HepG2 (cell line): ENCODE data around the gene CYYR1. TPM values are rescaled to one million over a fixed set of nuclear protein-coding genes. Genes with fewer than 3 reads are reported as not detected.
A peak's percentile ranks its signal among the peaks of the same experiment; 100 is the strongest.

ENCODE experiments used
- ATAC-seq: fragments of 200-7000 bp; cut with Tn5 transposase; 3 replicates; pipeline ENCODE4 v1.9.1; 2020; ENCODE audit warnings: mild to moderate bottlenecking, moderate library complexity
- BruUV-seq: library from RNA; stranded (reverse); fragments of 400-500 nt; replicated peaks from 2 replicates; lab custom pipeline; 2021; lab: Mats Ljungman, UMichigan
- CTCF ChIA-PET: fragments of 300-600 bp; formaldehyde crosslinking; extraction: SDS; loops from one replicate; lab custom pipeline; 2021; ENCODE audit warnings: low total read pairs, inconsistent platforms, low intra/inter-chr PET ratio; lab: Yijun Ruan, JAX
- POLR2A ChIA-PET: fragments of 350-600 bp; sonication (Branson Sonifier 250); formaldehyde crosslinking; loops from one replicate; lab custom pipeline; 2020; ENCODE audit warnings: antibody characterized with exemption, inconsistent platforms; lab: Yijun Ruan, JAX
- DNase-seq: peaks from one replicate; pipeline ENCODE4 v3.0.0-alpha.2; 2015; ENCODE audit warnings: low spot score
- FAIRE-seq: peaks from 3 replicates; lab custom pipeline; 2011; peaks lifted over from hg19 to GRCh38; lab: Jason Lieb, UNC
- H2AFZ ChIP-seq: one replicate; pipeline ENCODE4 v1.6.1; 2011; ENCODE audit warnings: low read length, inconsistent platforms
- H3K27ac ChIP-seq: fragments of 300-600 bp; 3 replicates; pipeline ENCODE4 v1.8.0; 2011; ENCODE audit warnings: mixed run types, mild to moderate bottlenecking, mixed read lengths, low read length, inconsistent platforms; ENCODE audit not compliant: insufficient read depth; ENCODE audit errors: extremely low read length
- H3K27me3 ChIP-seq, 2 experiments: fragments of 200-600 bp in 1 of 2; 2 replicates in 1 of 2; 3 replicates in 1 of 2; pipeline versions ENCODE4 v1.6.0 to v1.8.0; 2011; ENCODE audit warnings: low read length in 2 of 2, mild to moderate bottlenecking in 2 of 2, moderate library complexity in 2 of 2, inconsistent platforms in 1 of 2; ENCODE audit not compliant: insufficient read depth in 2 of 2, control insufficient read depth in 1 of 2
- H3K36me3 ChIP-seq, 2 experiments: fragments of 200-600 bp in 1 of 2; replicated peaks in 1 of 2; 2 replicates in 1 of 2; 3 replicates in 1 of 2; pipeline versions ENCODE4 v1.5.1 to v1.8.0; 2011; ENCODE audit warnings: low read length in 2 of 2, inconsistent platforms in 1 of 2; ENCODE audit not compliant: insufficient read depth in 2 of 2, control insufficient read depth in 1 of 2
- H3K4me1 ChIP-seq: 2 replicates; pipeline ENCODE4 v1.5.1; 2012; ENCODE audit warnings: low read length, inconsistent platforms; ENCODE audit not compliant: insufficient read depth
- H3K4me2 ChIP-seq: 2 replicates; pipeline ENCODE4 v1.6.0; 2011; ENCODE audit warnings: low read depth, low read length, inconsistent platforms
- H3K4me3 ChIP-seq, 3 experiments: fragments of 200-600 bp in 1 of 3; sonication (generic), shearing (Covaris generic) in 1 of 3; replicated peaks in 1 of 3; 2 replicates each; pipeline ENCODE4 v1.5.1; 2011 to 2016; ENCODE audit warnings: low read length in 3 of 3, inconsistent platforms in 2 of 3, low read depth in 2 of 3, mild to moderate bottlenecking in 2 of 3, control low read depth in 1 of 3, mixed read lengths in 1 of 3; ENCODE audit not compliant: insufficient read depth in 1 of 3
- H3K79me2 ChIP-seq: one replicate; pipeline ENCODE4 v1.6.1; 2011; ENCODE audit warnings: low read length, inconsistent platforms; ENCODE audit not compliant: insufficient read depth
- H3K9ac ChIP-seq: 2 replicates; pipeline ENCODE4 v1.6.0; 2011; ENCODE audit warnings: mild to moderate bottlenecking, low read depth, low read length, inconsistent platforms; ENCODE audit not compliant: insufficient read depth
- H3K9me3 ChIP-seq: 2 replicates; pipeline ENCODE4 v1.5.1; 2012; ENCODE audit warnings: mild to moderate bottlenecking, low read length
- H4K20me1 ChIP-seq: 2 replicates; pipeline ENCODE4 v1.6.0; 2011; ENCODE audit warnings: inconsistent platforms, mild to moderate bottlenecking, low read length, moderate library complexity; ENCODE audit not compliant: insufficient read depth
- ARNT ChIP-seq: fragments of 450-650 bp; IDR thresholded peaks from 2 replicates; pipeline ENCODE4 v1.6.1; 2017
- CC2D1A ChIP-seq: sonication (generic); formaldehyde crosslinking; IDR thresholded peaks from 2 replicates; pipeline ENCODE4 v1.8.1; 2023; ENCODE audit warnings: mild to moderate bottlenecking, missing genetic modification reagents
- MNT ChIP-seq: fragments of 450-650 bp; IDR thresholded peaks from 2 replicates; pipeline ENCODE4 v1.6.1; 2016
- NONO ChIP-seq, 2 experiments: fragments of 450-650 bp in 1 of 2; sonication (generic) in 1 of 2; formaldehyde crosslinking in 1 of 2; IDR thresholded peaks in 1 of 2; conservative IDR thresholded peaks in 1 of 2; 2 replicates each; pipeline versions ENCODE4 v1.6.1 to v1.8.0; 2017 to 2022; ENCODE audit warnings: mild to moderate bottlenecking in 1 of 2, missing genetic modification reagents in 1 of 2, moderate library complexity in 1 of 2
- ONECUT2 ChIP-seq: sonication (generic); formaldehyde crosslinking; IDR thresholded peaks from 2 replicates; pipeline ENCODE4 v1.4.0; 2020; ENCODE audit warnings: missing genetic modification reagents
- TRIM24 ChIP-seq: sonication (generic); formaldehyde crosslinking; IDR thresholded peaks from 2 replicates; pipeline ENCODE4 v1.8.0; 2022; ENCODE audit warnings: mild to moderate bottlenecking, missing genetic modification reagents
- ZBTB7B ChIP-seq: sonication (generic); formaldehyde crosslinking; IDR thresholded peaks from 2 replicates; pipeline ENCODE4 v1.4.0; 2020; ENCODE audit warnings: missing genetic modification reagents
- ZFX ChIP-seq: sonication (generic); formaldehyde crosslinking; IDR thresholded peaks from 2 replicates; pipeline ENCODE4 v1.4.0; 2020; ENCODE audit warnings: mild to moderate bottlenecking, low read depth, missing genetic modification reagents, moderate library complexity
- WGBS: methylation state at CpG from one replicate; pipeline ENCODE4 v1.1.6; 2017; ENCODE audit warnings: low lambda C conversion rate; 5-methylcytosine and 5-hydroxymethylcytosine counted together
- in situ Hi-C: cut with HindIII; loops from 2 replicates; pipeline ENCODE4 v1.10.0; 2017; ENCODE audit warnings: low pct_unique_long_range_greater_than_20kb; ENCODE audit not compliant: extremely low pct_ligation_motif_present
- intact Hi-C: fragments of 100-400 bp; cut with micrococcal nuclease; formaldehyde crosslinking; loops from one replicate; pipeline ENCODE4 v1.10.0; 2022; ENCODE audit not compliant: unreplicated experiment
- polyA plus RNA-seq, 8 experiments: library from polyadenylated mRNA; depleted of rRNA in 3 of 8; stranded (reverse) in 7 of 8; unstranded in 1 of 8; fragments of >200 nt; fragmentation: Illumina TruSeq in 4 of 8; extraction: Trizol in 4 of 8; gene quantifications; 2 replicates each; pipeline versions ENCODE4 v1.2.1 to v1.2.3, GENCODE V29; 2011 to 2016; ENCODE audit warnings: low read depth in 4 of 8, missing spikeins in 1 of 8, mixed read lengths in 1 of 8; ENCODE audit not compliant: insufficient read depth in 1 of 8
- total RNA-seq, 5 experiments: library from RNA; depleted of rRNA; stranded (reverse); fragments of >200 nt; fragmentation: Illumina TruSeq; extraction: Trizol; gene quantifications; 2 replicates each; pipeline ENCODE4 v1.2.3, GENCODE V29; 2016; ENCODE audit warnings: low read depth in 1 of 5
- TF ChIP-seq, protein P1 (sequence below): sonication (generic); formaldehyde crosslinking; IDR thresholded peaks from 2 replicates; pipeline ENCODE4 v1.4.0; 2020; ENCODE audit warnings: mild to moderate bottlenecking, low read depth, missing genetic modification reagents

CYYR1 gene
- total and polyA plus RNA-seq, 2 of the 13 experiments (the other 11 are each of a cell fraction or from before 2014, with no cell fraction given) = not detected

GRCh38 chr21:26465916-26466315 lies 107.2 kb downstream of the CYYR1 start (continued):
- TF ChIP-seq, protein P1, sequence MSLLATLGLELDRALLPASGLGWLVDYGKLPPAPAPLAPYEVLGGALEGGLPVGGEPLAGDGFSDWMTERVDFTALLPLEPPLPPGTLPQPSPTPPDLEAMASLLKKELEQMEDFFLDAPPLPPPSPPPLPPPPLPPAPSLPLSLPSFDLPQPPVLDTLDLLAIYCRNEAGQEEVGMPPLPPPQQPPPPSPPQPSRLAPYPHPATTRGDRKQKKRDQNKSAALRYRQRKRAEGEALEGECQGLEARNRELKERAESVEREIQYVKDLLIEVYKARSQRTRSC (CRISPR knock-in tag) = no peak
- no peak for TF ChIP-seq TRIM24 (CRISPR knock-in tag)
- no peak for TF ChIP-seq ZBTB7B (CRISPR knock-in tag)
- no peak for TF ChIP-seq ARNT
- no peak for TF ChIP-seq ONECUT2 (CRISPR knock-in tag)
- no peak for TF ChIP-seq ZFX (CRISPR knock-in tag)
- TF ChIP-seq, all 625 proteins: peak for 0

DNA sequence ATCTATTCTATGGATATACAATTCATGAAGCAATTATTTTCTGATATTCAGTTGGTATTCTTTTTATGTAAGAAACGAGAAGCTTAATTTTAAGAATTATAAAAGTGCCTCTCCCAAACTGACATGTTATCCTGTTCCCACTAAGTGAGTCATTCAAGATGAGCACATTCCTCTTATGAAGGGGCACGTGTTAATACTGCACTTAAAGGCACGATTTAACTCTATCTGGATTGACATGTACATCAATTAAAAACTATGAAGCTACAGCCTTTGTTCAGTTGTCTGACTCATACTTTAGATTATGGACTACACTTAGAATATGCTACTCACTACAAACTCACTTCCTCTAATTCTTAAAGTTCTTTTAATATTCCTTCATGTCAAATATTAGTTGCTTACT lies 111.6 kb downstream of the CYYR1 start:
- Histone ChIP-seq H3K27me3 (no peaks in the 10 kb centered on the region), H2AFZ (no peak overlapping the region), H3K9me3 (peaks cover 80% of the 10 kb centered on the region), H3K4me1 (no peaks in the 10 kb centered on the region), H3K4me3 (no peak overlapping the region), H4K20me1 (no peaks in the 10 kb centered on the region), H3K36me3 (no peaks in the 10 kb centered on the region), H3K4me2 (no peak overlapping the region), H3K9ac (no peak overlapping the region), H3K27ac (no peak overlapping the region), H3K79me2 (no peaks in the 10 kb centered on the region)
- BruUV-seq = no TSS peak
- DNase-seq (no peak), FAIRE-seq (no peak), ATAC-seq (no peak)
- ChIA-PET POLR2A (no interaction called here), CTCF (no interaction called here)
- intact Hi-C loops = no loop called here
- no peak for TF ChIP-seq NONO (IDR thresholded peaks at IDR 0.05)
- TF ChIP-seq NONO (CRISPR knock-in tag; conservative IDR thresholded peaks at IDR 0.05) = no peak
- peak; percentile 76 for TF ChIP-seq MNT
- TF ChIP-seq CC2D1A = no peak
- 0% methylated on average over 3 of the region's 3 CpGs for WGBS
- in situ Hi-C loops = no loop called here
